OCI-LY7 (cell line): ENCODE data around the gene SCG3.

Experiments used
- EZH2phosphoT487 ChIP-seq: fragments of 200-600 bp; sonication (generic); IDR thresholded peaks from 2 replicates; pipeline ENCODE4 v1.6.1; 2018; ENCODE audit warnings: low read depth, borderline replicate concordance, mild to moderate bottlenecking, mixed run types, antibody characterized with exemption, low read length, moderate library complexity, mixed read lengths
- TF ChIP-seq, protein P1 (sequence below): fragments of 200-600 bp; sonication (generic); conservative IDR thresholded peaks from 2 replicates; pipeline ENCODE4 v1.5.1; 2014; ENCODE audit warnings: mild to moderate bottlenecking, antibody characterized with exemption, low read length, moderate library complexity, mixed read lengths

DNA sequence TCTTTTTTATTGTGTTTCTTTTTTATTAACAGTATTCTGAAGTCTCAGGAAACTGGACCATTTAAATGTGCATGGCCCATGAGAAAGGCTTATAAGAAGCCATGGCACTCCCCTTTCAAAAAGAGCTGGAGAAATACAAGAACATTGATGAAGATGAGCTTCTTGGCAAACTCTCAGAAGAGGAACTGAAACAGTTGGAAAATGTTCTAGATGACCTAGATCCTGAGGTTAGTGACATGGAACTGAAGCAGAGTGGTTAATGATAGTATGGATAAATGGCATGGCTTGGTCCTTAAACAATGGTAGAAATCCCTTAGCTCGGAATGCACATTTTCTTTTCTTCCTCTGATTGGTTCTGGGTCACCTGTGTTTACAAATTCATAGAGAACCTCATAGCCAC lies 85.0 kb downstream of the SCG3 start:
- TF ChIP-seq, protein P1, sequence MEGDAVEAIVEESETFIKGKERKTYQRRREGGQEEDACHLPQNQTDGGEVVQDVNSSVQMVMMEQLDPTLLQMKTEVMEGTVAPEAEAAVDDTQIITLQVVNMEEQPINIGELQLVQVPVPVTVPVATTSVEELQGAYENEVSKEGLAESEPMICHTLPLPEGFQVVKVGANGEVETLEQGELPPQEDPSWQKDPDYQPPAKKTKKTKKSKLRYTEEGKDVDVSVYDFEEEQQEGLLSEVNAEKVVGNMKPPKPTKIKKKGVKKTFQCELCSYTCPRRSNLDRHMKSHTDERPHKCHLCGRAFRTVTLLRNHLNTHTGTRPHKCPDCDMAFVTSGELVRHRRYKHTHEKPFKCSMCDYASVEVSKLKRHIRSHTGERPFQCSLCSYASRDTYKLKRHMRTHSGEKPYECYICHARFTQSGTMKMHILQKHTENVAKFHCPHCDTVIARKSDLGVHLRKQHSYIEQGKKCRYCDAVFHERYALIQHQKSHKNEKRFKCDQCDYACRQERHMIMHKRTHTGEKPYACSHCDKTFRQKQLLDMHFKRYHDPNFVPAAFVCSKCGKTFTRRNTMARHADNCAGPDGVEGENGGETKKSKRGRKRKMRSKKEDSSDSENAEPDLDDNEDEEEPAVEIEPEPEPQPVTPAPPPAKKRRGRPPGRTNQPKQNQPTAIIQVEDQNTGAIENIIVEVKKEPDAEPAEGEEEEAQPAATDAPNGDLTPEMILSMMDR, result no peak
- no peak for TF ChIP-seq EZH2phosphoT487
